Esophagus muscularis mucosa (tissue), 3 donors: ENCODE measurements around the gene STXBP6.

ENCODE experiments used
- POLR2A ChIP-seq: fragments of 450-650 bp; IDR thresholded peaks from one replicate; pipeline ENCODE4 v1.6.1; 2017; ENCODE audit warnings: antibody characterized with exemption, moderate library complexity, mild to moderate bottlenecking, low read depth
- TF ChIP-seq, protein P1 (sequence below), 3 experiments: fragments of 200-600 bp in 2 of 3; fragments of 450-650 bp in 1 of 3; sonication (generic) in 2 of 3; IDR thresholded peaks; one replicate each; pipeline ENCODE4 v1.5.1; 2017 to 2019; ENCODE audit warnings: antibody characterized with exemption in 3 of 3, mild to moderate bottlenecking in 2 of 3, moderate library complexity in 1 of 3

DNA sequence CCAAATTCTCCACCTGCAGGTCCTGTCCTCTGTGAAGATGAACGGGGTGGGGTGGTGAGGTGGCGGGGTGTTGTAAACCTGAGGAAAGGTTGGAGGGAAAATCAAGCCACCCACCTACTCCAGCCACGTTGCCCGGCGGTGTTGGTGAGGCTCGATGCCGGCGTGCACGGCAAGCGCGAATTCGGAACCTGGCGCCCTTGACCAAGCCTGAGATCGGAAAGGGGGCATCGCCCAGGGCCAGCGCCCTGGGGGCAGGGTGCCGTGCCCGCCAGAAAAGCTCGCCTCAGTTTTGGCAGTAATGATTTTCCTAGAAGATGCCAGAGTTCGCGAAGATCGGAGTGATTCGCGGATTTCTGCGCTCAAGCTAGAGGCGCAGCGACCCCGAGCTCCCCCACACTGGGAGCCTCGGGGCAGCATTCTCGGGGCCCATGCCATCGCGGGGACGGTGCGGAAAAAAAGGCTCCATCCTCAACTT lies 817 bp downstream of the STXBP6 start:
- TF ChIP-seq, protein P1, sequence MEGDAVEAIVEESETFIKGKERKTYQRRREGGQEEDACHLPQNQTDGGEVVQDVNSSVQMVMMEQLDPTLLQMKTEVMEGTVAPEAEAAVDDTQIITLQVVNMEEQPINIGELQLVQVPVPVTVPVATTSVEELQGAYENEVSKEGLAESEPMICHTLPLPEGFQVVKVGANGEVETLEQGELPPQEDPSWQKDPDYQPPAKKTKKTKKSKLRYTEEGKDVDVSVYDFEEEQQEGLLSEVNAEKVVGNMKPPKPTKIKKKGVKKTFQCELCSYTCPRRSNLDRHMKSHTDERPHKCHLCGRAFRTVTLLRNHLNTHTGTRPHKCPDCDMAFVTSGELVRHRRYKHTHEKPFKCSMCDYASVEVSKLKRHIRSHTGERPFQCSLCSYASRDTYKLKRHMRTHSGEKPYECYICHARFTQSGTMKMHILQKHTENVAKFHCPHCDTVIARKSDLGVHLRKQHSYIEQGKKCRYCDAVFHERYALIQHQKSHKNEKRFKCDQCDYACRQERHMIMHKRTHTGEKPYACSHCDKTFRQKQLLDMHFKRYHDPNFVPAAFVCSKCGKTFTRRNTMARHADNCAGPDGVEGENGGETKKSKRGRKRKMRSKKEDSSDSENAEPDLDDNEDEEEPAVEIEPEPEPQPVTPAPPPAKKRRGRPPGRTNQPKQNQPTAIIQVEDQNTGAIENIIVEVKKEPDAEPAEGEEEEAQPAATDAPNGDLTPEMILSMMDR (IDR thresholded peaks at IDR 0.05) = no peak
- no peak for TF ChIP-seq POLR2A
